WTC11 (cell line): ENCODE data around the gene TIAL1.
"Not testable (repeated sequence)": the region's sequence is repeated elsewhere in the genome, so short reads cannot be mapped to it uniquely, and the experiment has no call there.

ENCODE experiments used
- CTCF ChIP-seq: fragments of 200-600 bp; IDR thresholded peaks from 2 replicates; pipeline ENCODE4 v1.8.0; 2022; ENCODE audit warnings: antibody characterized with exemption
- EMX1 ChIP-seq: fragments of 250-450 bp; sonication (Bioruptor Pico); IDR thresholded peaks from 2 replicates; pipeline ENCODE4 v1.8.0; 2021; ENCODE audit warnings: mild to moderate bottlenecking
- NR1H2 ChIP-seq: sonication (generic); formaldehyde crosslinking; IDR thresholded peaks from 2 replicates; pipeline ENCODE4 v1.9.0; 2021; ENCODE audit warnings: mild to moderate bottlenecking, moderate library complexity, missing genetic modification reagents
- SMAD3 ChIP-seq: sonication (generic); formaldehyde crosslinking; IDR thresholded peaks from 2 replicates; pipeline ENCODE4 v1.8.0; 2022; ENCODE audit warnings: missing genetic modification reagents, mild to moderate bottlenecking, borderline replicate concordance
- ZNF512 ChIP-seq: sonication (generic); formaldehyde crosslinking; IDR thresholded peaks from 2 replicates; pipeline ENCODE4 v1.8.1; 2022; ENCODE audit warnings: missing genetic modification reagents, borderline replicate concordance

GRCh38 chr10:119619811-119620210 lies 23.0 kb upstream of the TIAL1 start:
- not testable (repeated sequence) for TF ChIP-seq ZNF512 (CRISPR knock-in tag); CTCF; SMAD3 (CRISPR knock-in tag); EMX1 (CRISPR knock-in tag); NR1H2
